Brain microvascular endothelial cell (primary cell): Measurements from ENCODE around the gene HOXA10.

Experiments used
- DNase-seq: peaks from one replicate; pipeline ENCODE4 v3.0.0-alpha.2; 2020
- H3K27ac ChIP-seq: fragments of 250-450 bp; sonication (Bioruptor Pico); 2 replicates; pipeline ENCODE4 v1.5.1; 2020; ENCODE audit warnings: mild to moderate bottlenecking, moderate library complexity
- H3K27me3 ChIP-seq: fragments of 250-450 bp; sonication (Bioruptor Pico); replicated peaks from 2 replicates; pipeline ENCODE4 v1.5.1; 2020; ENCODE audit warnings: mild to moderate bottlenecking
- H3K36me3 ChIP-seq: fragments of 250-450 bp; sonication (Bioruptor Pico); replicated peaks from 2 replicates; pipeline ENCODE4 v1.5.1; 2020; ENCODE audit warnings: mild to moderate bottlenecking
- H3K4me3 ChIP-seq: 2 replicates; pipeline ENCODE4 v1.5.1; 2011; ENCODE audit warnings: low read depth, mild to moderate bottlenecking, control low read depth, low read length, moderate library complexity
- CTCF ChIP-seq: IDR thresholded peaks from 2 replicates; pipeline ENCODE4 v1.5.1; 2011; ENCODE audit warnings: low read depth, mild to moderate bottlenecking, moderate library complexity, low read length, control low read depth, inconsistent platforms; ENCODE audit errors: missing control alignments
- in situ Hi-C: cut with HindIII; loops from 2 replicates; pipeline ENCODE4 v1.10.0; 2017; ENCODE audit warnings: low sequenced_read_pairs, low pct_ligation_motif_present

Gene HOXA10

GRCh38 chr7:27143950-27144780 is 30.0 kb downstream of the HOXA10 start:
- no peak for TF ChIP-seq CTCF
- in situ Hi-C loops = no loop called here
- Histone ChIP-seq H3K27ac (no peak overlapping the region), H3K4me3 (no peak overlapping the region), H3K27me3 (peaks cover 96% of the 10 kb centered on the region), H3K36me3 (no peaks in the 10 kb centered on the region)
- DNase-seq = no peak

GRCh38 chr7:27143023-27143949 is 30.8 kb downstream of the HOXA10 start, which contains the start of gene HOXA5:
HOXA5 (minus strand) TSS chr7:27143681; CDS start chr7:27143607, 74 bp downstream.
- peak; percentile 47 for TF ChIP-seq CTCF
- H3K27me3 ChIP-seq = peaks cover 96% of the 10 kb centered on the region
- no peaks in the 10 kb centered on the region for H3K36me3 ChIP-seq
- in situ Hi-C loops = no loop called here
- DNase-seq = no peak
- no peak within 1 kb of the TSS for H3K27ac ChIP-seq
- peak within 1 kb of the TSS; percentile 40 for H3K4me3 ChIP-seq

GRCh38 chr7:27142580-27143022 is 31.5 kb downstream of the HOXA10 start:
- in situ Hi-C loops = no loop called here
- Histone ChIP-seq H3K27ac (no peak overlapping the region), H3K4me3 (peak overlapping the region; percentile 40), H3K36me3 (no peaks in the 10 kb centered on the region), H3K27me3 (peaks cover 97% of the 10 kb centered on the region)
- TF ChIP-seq CTCF = no peak
- DNase-seq = no peak

- in situ Hi-C loops = no loop called here
- Histone ChIP-seq H3K4me3 (peak overlapping the region; percentile 40), H3K27ac (no peak overlapping the region), H3K36me3 (no peaks in the 10 kb centered on the region), H3K27me3 (peaks cover 97% of the 10 kb centered on the region)
- DNase-seq = no peak
- TF ChIP-seq CTCF = peak; percentile 4
Measured at GRCh38 chr7:27141923-27142579, 32.1 kb downstream of the HOXA10 start.

GRCh38 chr7:27141137-27141922 is 32.8 kb downstream of the HOXA10 start:
- Histone ChIP-seq H3K36me3 (no peaks in the 10 kb centered on the region), H3K4me3 (no peak overlapping the region), H3K27ac (no peak overlapping the region), H3K27me3 (peaks cover 97% of the 10 kb centered on the region)
- no peak for TF ChIP-seq CTCF
- in situ Hi-C loops = no loop called here
- no peak for DNase-seq
